SK-N-MC (cell line): ENCODE results near the gene TK1.
A peak's percentile ranks its signal among the peaks of the same experiment; 100 is the strongest.

ENCODE experiments used
- DNase-seq: peaks from one replicate; pipeline ENCODE4 v3.0.0-alpha.2; 2011; ENCODE audit warnings: low read depth, low spot score
- H3K27ac ChIP-seq: fragments of 200-600 bp; sonication (generic); 2 replicates; pipeline ENCODE4 v1.5.1; 2016; ENCODE audit warnings: mixed run types
- H3K36me3 ChIP-seq: fragments of 200-600 bp; sonication (generic); 2 replicates; pipeline ENCODE4 v1.6.1; 2017; ENCODE audit warnings: antibody characterized with exemption, low read length, mixed read lengths; ENCODE audit not compliant: insufficient read depth
- H3K4me3 ChIP-seq: fragments of 200-600 bp; sonication (generic); 2 replicates; pipeline ENCODE4 v1.5.1; 2016
- H3K9ac ChIP-seq: fragments of 200-600 bp; sonication (generic); 2 replicates; pipeline ENCODE4 v1.8.0; 2017; ENCODE audit warnings: mixed run types, mixed read lengths; ENCODE audit not compliant: insufficient read length
- H3K9me3 ChIP-seq: fragments of 200-600 bp; sonication (generic); 2 replicates; pipeline ENCODE4 v1.6.1; 2017; ENCODE audit warnings: low read depth, mild to moderate bottlenecking, antibody characterized with exemption, low read length, moderate library complexity, mixed read lengths
- EZH2 ChIP-seq: fragments of 200-600 bp; sonication (generic); IDR thresholded peaks from one replicate; pipeline ENCODE4 v1.6.1; 2017; ENCODE audit warnings: antibody characterized with exemption
- FOXP2 ChIP-seq: optimal IDR thresholded peaks from 2 replicates; pipeline ENCODE3; 2011; ENCODE audit warnings: mild to moderate bottlenecking, moderate library complexity; ENCODE audit not compliant: insufficient read depth; ENCODE audit errors: extremely low read length, control extremely low read depth
- POLR2AphosphoS5 ChIP-seq: IDR thresholded peaks from 2 replicates; pipeline ENCODE4 v1.6.1; 2012; ENCODE audit warnings: mild to moderate bottlenecking, low read depth, low read length, borderline replicate concordance

Gene TK1

DNA sequence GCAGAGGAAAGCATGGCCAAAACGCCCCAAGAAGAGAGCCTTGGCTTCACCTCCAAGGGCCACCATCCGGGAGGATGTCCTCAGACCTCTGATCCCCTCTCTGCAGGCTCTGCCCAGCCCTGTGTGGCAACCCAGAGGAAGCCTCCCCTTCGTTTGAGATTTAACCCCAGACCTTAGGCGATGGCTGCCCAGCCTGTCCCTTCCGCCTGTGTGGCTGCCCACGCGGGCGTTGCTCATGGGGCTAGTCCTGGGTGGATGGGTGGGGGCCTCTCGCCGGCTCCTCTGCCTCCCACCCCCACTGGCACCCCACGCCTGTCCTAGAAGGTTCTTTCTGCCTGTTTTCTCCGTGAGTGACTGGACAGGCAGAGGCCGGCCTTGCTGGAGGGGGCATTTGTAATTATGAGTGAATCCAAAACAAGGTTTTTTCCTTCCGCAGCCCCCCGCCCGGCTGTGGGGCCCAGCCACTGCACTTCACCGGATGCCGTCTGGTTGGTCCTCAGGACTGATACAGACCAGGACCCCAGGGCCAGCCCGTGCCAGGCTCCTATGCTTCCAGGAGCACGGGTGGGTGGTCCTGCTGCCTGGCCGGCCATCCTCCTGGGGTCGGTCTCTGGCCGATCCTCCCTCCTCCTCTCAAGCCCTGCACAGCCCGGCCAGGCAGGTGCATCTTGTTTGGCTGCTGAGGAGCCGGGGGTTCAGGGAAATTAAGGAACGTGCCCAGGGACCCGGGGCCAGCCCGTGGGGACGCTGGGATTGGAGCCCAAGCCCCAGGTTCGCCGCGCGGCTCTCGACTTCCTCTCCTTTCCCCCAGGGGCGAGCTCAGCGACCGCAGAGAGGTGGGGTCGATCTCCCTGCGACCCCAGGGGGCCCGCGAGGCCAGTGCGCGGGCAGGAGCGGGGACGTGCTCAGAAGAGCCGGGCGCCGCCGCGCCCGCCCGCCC lies 44.4 kb upstream of the TK1 start, which contains the start of gene TMEM235:
TSS of gene TMEM235 (plus strand) at position 636 of the 940 bp plus-strand sequence. CDS start 393 bp downstream, outside the sequence.
- H3K36me3 ChIP-seq: no peaks in the 10 kb centered on the region
- DNase-seq: no peak
- TF ChIP-seq FOXP2: no peak
- TF ChIP-seq POLR2AphosphoS5: no peak
- TF ChIP-seq EZH2: no peak
- no peaks in the 10 kb centered on the region for H3K9me3 ChIP-seq
- no peak within 1 kb of the TSS for H3K9ac ChIP-seq
- H3K4me3 ChIP-seq: no peak within 1 kb of the TSS
- no peak within 1 kb of the TSS for H3K27ac ChIP-seq

DNA sequence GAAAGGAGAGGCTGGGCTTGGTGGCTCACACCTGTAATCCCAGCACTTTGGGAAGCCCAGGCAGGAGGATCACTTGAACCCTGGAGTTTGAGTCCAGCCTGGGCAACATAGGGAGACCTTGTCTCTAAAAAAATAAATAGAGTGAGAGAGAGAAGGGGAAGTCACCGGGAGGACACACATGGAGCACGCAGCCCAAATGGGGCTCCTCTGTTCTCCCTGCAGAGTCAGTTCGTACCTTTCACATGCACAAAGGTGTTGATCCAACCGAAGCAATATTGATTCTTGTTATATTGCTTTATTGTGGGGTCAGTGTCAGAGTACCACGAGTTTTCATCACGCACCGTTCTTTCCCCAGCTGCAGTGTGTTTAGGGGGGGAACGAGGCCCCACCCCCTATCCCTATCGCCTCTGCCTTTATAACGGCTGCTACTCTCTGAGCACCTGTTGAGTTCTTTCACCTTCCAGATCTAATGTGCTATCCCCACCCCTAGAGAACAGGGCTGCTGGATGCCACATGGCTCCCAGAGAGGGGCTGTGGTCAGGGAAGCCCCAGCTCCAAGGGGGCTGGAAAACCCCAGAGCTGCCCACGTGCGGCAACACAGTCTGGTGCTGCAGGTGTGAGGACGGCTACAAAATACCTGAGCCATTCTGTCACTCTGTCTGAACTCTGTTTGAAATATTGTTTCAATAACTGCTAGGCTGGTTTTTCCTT lies 43.6 kb upstream of the TK1 start:
- Histone ChIP-seq H3K27ac (no peak overlapping the region), H3K9ac (no peak overlapping the region), H3K36me3 (no peaks in the 10 kb centered on the region), H3K4me3 (no peak overlapping the region), H3K9me3 (no peaks in the 10 kb centered on the region)
- no peak for TF ChIP-seq FOXP2
- TF ChIP-seq POLR2AphosphoS5: no peak
- no peak for TF ChIP-seq EZH2
- no peak for DNase-seq

DNA sequence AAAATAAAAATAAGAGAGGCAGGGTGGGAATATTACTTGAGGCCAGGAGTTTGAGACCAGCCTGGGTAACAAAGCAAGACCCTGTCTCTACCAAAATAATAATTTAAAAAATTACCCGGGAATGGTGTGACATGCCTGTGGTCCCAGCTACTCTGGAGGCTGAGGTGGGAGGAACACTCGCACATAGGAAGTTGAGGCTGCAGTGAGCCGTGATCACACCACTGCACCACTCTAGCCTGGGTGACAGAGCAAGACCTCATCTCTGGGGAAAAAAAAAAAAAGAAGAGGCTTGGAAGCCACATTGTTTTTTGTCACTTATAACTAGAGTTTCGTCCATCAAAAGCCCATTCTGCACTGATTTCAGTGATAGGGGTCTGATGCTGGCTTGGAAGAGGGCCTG lies 41.3 kb upstream of the TK1 start:
- Histone ChIP-seq H3K27ac (no peak overlapping the region), H3K4me3 (no peak overlapping the region), H3K9ac (no peak overlapping the region), H3K36me3 (peaks cover 18% of the 10 kb centered on the region), H3K9me3 (no peaks in the 10 kb centered on the region)
- TF ChIP-seq POLR2AphosphoS5 (no peak), EZH2 (no peak), FOXP2 (no peak)
- DNase-seq: no peak

DNA sequence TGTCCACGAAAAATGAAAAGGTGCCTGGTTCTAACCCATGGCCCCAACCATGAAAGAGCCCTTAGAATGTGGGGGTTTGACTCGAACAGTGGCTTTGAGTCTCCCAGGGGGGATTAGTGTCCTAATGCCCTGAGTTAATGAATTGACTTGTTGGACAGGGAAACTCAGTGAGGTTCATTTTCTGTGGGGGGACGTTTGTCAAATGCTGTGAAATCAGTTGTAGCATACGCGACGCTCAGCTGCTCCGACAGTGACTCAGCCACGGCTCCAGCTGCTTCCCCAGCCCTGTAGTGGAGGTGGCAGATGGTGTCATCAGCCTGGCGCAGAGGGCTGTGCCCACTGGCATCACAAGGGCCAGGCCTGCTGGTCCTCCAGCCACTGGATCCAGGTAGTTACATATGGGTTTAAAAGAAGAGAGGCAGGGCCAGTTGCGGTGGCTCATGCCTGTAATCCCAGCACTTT lies 40.6 kb upstream of the TK1 start:
- TF ChIP-seq EZH2: no peak
- TF ChIP-seq POLR2AphosphoS5: no peak
- TF ChIP-seq FOXP2: no peak
- Histone ChIP-seq H3K36me3 (peaks cover 25% of the 10 kb centered on the region), H3K9me3 (no peaks in the 10 kb centered on the region), H3K27ac (no peak overlapping the region), H3K9ac (no peak overlapping the region), H3K4me3 (no peak overlapping the region)
- no peak for DNase-seq

DNA sequence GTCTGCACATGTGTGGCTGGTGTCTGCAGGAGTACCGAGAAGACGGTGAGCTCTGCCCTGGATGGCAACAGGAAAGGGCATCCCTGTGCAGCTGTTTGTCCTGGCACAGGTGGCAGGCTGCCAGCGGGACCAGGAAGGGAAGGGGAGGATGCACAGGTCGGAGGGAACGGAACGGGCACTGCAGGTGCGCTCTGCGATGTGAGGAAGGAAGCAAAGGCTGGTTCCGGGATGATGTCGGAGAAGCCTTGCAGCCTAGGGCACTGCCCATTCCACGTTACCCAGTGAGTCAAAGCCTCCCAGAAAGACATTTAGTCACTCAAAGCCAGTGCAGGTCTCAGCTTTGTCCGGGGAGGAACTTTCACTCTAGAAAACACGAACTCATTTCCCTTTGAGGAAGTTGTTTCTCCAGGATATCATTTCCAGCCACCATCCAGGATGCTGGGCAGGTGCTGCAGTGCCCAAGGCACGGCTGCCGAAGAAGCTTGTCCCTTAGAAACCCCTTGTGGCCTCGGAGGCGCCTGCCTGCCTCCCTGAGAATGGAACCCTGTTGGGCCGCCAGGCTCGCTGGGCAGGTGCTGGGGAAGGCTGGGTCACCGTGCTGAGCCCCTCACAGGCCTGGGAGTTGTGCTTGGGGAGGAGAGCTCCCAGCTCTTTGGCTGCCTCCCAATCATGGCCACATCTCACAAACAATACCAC lies 40.1 kb upstream of the TK1 start:
- DNase-seq: no peak
- Histone ChIP-seq H3K36me3 (peaks cover 26% of the 10 kb centered on the region), H3K4me3 (no peak overlapping the region), H3K9ac (no peak overlapping the region), H3K9me3 (no peaks in the 10 kb centered on the region), H3K27ac (no peak overlapping the region)
- TF ChIP-seq POLR2AphosphoS5 (no peak), EZH2 (no peak), FOXP2 (no peak)

DNA sequence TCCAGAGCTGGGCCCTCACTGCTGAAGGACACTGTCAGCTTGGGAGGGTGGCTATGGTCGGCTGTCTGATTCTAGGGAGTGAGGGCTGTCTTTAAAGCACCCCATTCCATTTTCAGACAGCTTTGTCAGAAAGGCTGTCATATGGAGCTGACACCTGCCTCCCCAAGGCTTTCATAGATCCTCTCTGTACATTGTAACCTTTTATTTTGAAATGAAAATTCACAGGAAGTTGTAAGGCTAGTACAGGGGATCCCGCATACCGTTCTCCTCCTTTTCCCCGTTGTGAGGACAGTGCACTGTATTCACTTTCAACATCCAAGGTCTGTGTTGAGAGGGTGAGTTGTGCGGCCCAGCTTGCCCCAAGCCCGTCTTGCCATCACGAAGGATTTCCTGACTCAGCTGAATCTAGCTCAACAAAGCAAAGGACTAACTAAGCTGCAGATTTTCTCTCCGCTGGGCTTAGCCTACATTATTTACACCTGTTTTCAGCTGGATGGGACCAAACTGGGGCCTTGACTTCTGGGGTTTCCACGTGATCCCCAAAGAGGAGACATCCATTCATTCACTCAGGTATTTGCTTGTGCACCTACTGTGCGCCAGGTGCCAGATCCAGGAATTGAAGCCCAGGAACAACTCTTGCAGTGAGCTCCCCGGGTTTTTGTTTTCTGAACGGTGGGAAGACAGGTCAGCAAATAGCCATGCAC lies 39.4 kb upstream of the TK1 start:
- no peak overlapping the region for H3K9ac ChIP-seq
- no peak overlapping the region for H3K4me3 ChIP-seq
- no peak for TF ChIP-seq FOXP2
- TF ChIP-seq POLR2AphosphoS5: peak; percentile 3; the same call in 1 of the 2 replicates
- no peaks in the 10 kb centered on the region for H3K9me3 ChIP-seq
- H3K27ac ChIP-seq: 0 out of 2 replicates have a peak overlapping the region, but pooled peaks have one; percentile 16
- no peak for DNase-seq
- peaks cover 32% of the 10 kb centered on the region for H3K36me3 ChIP-seq

DNA sequence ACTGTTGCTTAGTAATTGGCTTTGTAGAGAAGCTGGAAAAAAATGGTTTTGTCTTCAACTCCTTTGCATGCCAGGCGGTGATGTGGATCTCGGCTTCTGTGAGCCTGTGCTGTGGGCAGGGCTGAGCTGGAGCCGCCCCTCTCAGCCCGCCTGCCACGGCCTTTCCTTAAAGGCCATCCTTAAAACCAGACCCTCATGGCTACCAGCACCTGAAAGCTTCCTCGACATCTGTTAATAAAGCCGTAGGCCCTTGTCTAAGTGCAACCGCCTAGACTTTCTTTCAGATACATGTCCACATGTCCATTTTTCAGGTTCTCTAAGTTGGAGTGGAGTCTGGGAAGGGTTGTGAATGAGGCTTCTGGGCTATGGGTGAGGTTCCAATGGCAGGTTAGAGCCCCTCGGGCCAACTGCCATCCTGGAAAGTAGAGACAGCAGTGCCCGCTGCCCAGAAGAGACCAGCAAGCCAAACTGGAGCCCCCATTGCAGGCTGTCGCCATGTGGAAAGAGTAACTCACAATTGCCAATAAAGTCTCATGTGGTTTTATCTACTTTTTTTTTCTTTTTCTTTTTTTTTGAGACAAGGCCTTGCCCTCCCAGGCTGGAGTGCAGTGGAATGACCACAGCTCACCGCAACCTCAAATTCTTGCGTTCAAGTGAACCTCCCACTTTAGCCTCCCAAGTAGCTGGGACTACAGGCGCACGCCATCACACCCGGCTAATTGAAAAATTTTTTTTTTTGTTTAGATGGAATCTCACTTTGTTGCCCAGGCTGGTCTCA lies 38.4 kb upstream of the TK1 start:
- Histone ChIP-seq H3K27ac (peak overlapping the region; percentile 10; the same call in 1 of the 2 replicates), H3K9me3 (no peaks in the 10 kb centered on the region), H3K4me3 (no peak overlapping the region), H3K9ac (no peak overlapping the region), H3K36me3 (peaks cover 40% of the 10 kb centered on the region)
- DNase-seq: no peak
- TF ChIP-seq EZH2 (no peak), POLR2AphosphoS5 (0 out of 2 replicates have a peak, but pooled peaks have one; percentile 46)
